Smooth muscle cell (in vitro differentiated cells): ENCODE measurements around the gene SFRP4. TPM values are rescaled to one million over a fixed set of nuclear protein-coding genes. Genes with fewer than 3 reads are reported as not detected.

Experiments used
- DNase-seq: peaks from one replicate; lab custom pipeline; 2025; ENCODE audit not compliant: unreplicated experiment; lab: John Stamatoyannopoulos, UW
- H2AFZ ChIP-seq: fragments of 200-600 bp; sonication (generic); 2 replicates; pipeline ENCODE4 v1.6.0; 2016; ENCODE audit warnings: antibody characterized with exemption, low read depth, mild to moderate bottlenecking
- H3F3A ChIP-seq: fragments of 200-600 bp; sonication (generic); 2 replicates; pipeline ENCODE4 v1.6.0; 2017; ENCODE audit warnings: antibody characterized with exemption, low read depth
- H3K27ac ChIP-seq: fragments of 200-600 bp; sonication (generic); 2 replicates; pipeline ENCODE4 v1.5.1; 2016; ENCODE audit warnings: low read depth, mild to moderate bottlenecking
- H3K27me3 ChIP-seq: fragments of 200-600 bp; sonication (generic); 2 replicates; pipeline ENCODE4 v1.6.1; 2016; ENCODE audit warnings: low read depth, mild to moderate bottlenecking
- H3K36me3 ChIP-seq: fragments of 200-600 bp; sonication (generic); 2 replicates; pipeline ENCODE4 v1.5.1; 2016; ENCODE audit warnings: low read depth
- H3K4me1 ChIP-seq: fragments of 200-600 bp; sonication (generic); 2 replicates; pipeline ENCODE4 v1.5.1; 2016; ENCODE audit warnings: low read depth
- H3K4me2 ChIP-seq: fragments of 200-600 bp; sonication (generic); 2 replicates; pipeline ENCODE4 v1.6.0; 2016; ENCODE audit warnings: mild to moderate bottlenecking
- H3K4me3 ChIP-seq: fragments of 200-600 bp; sonication (generic); 2 replicates; pipeline ENCODE4 v1.5.1; 2016; ENCODE audit warnings: mild to moderate bottlenecking
- H3K79me2 ChIP-seq: fragments of 200-600 bp; sonication (generic); 2 replicates; pipeline ENCODE4 v1.6.0; 2016; ENCODE audit warnings: low read depth, mild to moderate bottlenecking
- H3K9ac ChIP-seq: fragments of 200-600 bp; sonication (generic); 2 replicates; pipeline ENCODE4 v1.6.0; 2016; ENCODE audit warnings: low read depth
- H3K9me3 ChIP-seq: fragments of 200-600 bp; sonication (generic); replicated peaks from 2 replicates; pipeline ENCODE4 v1.5.1; 2016; ENCODE audit warnings: low read depth
- H4K20me1 ChIP-seq: fragments of 200-600 bp; sonication (generic); 2 replicates; pipeline ENCODE4 v1.6.0; 2016; ENCODE audit warnings: low read depth
- WGBS: methylation state at CpG from one replicate; pipeline ENCODE4 v1.1.7; 2016; ENCODE audit warnings: low lambda C conversion rate; 5-methylcytosine and 5-hydroxymethylcytosine counted together
- polyA plus RNA-seq: library from polyadenylated mRNA; unstranded; fragments of >200 nt; fragmentation: Nextera tagmentation; extraction: Ambion mirVana; gene quantifications from 2 replicates; pipeline ENCODE4 v1.2.1, GENCODE V29; 2016
- total RNA-seq: library from RNA; depleted of rRNA; stranded (reverse); fragments of >200 nt; gene quantifications from 2 replicates; pipeline ENCODE4 v1.2.3, GENCODE V29; 2014
- TF ChIP-seq, protein P1 (sequence below): fragments of 200-600 bp; sonication (generic); IDR thresholded peaks from 2 replicates; pipeline ENCODE4 v1.5.1; 2017; ENCODE audit warnings: borderline replicate concordance, mild to moderate bottlenecking, antibody characterized with exemption; ENCODE audit not compliant: insufficient read depth, poor library complexity, severe bottlenecking

SFRP4 gene
- total and polyA plus RNA-seq, 2 experiments from 2014 or later = not detected

DNA sequence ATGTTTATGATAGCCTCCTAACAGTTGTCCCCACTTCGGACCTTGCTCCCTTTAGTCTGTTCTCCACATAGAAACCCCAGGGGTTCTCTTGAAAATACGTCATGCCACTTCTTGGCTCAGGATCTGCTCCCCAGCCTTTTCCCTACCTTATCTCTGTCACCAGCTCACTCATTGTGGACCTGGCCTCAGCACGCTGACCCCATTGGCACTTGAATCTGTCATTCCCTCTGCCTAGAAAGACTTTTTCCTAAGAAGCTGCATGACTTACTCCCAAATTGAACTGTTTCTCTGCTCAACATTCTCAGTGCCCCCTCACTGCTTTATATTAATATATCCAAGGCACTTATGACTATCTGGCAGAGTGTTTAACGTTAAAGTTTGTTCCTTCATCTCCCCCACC lies 12.3 kb upstream of the SFRP4 start:
- H3K36me3 ChIP-seq = no peaks in the 10 kb centered on the region
- no peak overlapping the region for H3K4me2 ChIP-seq
- H3K4me1 ChIP-seq = no peaks in the 10 kb centered on the region
- H4K20me1 ChIP-seq = no peaks in the 10 kb centered on the region
- no peak overlapping the region for H3K4me3 ChIP-seq
- no peaks in the 10 kb centered on the region for H3K79me2 ChIP-seq
- H3F3A ChIP-seq = no peaks in the 10 kb centered on the region
- H2AFZ ChIP-seq = no peak overlapping the region
- H3K27ac ChIP-seq = no peak overlapping the region
- no peak overlapping the region for H3K9ac ChIP-seq
- no peak for DNase-seq
- peaks cover 6% of the 10 kb centered on the region for H3K9me3 ChIP-seq
- 92% methylated on average over 4 of the region's 4 CpGs for WGBS
- TF ChIP-seq, protein P1, sequence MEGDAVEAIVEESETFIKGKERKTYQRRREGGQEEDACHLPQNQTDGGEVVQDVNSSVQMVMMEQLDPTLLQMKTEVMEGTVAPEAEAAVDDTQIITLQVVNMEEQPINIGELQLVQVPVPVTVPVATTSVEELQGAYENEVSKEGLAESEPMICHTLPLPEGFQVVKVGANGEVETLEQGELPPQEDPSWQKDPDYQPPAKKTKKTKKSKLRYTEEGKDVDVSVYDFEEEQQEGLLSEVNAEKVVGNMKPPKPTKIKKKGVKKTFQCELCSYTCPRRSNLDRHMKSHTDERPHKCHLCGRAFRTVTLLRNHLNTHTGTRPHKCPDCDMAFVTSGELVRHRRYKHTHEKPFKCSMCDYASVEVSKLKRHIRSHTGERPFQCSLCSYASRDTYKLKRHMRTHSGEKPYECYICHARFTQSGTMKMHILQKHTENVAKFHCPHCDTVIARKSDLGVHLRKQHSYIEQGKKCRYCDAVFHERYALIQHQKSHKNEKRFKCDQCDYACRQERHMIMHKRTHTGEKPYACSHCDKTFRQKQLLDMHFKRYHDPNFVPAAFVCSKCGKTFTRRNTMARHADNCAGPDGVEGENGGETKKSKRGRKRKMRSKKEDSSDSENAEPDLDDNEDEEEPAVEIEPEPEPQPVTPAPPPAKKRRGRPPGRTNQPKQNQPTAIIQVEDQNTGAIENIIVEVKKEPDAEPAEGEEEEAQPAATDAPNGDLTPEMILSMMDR = no peak
- H3K27me3 ChIP-seq = no peaks in the 10 kb centered on the region

DNA sequence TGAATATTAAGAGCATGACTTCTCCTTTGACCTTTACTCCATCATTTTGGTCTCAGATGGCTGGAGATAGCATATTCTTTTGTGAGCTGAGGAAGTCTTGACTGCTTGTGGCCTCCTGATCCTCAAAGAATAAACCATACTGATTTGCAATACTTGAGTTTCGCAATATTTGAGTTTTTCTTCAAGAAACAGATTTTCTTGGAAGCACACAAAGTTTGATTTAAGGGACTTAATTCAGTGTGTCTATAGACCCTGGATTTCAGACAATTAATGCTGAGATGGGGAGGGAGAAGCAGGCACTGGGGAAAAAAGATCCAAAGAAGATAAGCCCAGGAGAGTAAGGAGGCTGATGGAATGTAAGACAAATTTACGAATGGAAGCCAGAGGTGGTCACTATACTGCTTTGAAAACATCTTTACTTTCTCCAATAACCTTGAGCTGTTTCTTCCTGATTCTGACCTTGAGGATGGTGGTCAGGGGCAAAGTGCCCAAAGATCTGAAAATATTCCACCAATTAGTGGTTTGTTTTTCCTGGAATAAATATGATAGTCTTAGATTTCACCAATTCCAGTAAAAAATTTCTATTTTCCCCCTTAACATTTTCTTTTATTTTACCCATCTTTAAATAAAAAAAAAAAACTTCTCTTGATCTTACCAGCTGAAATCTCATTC lies 11.3 kb upstream of the SFRP4 start:
- WGBS = 82% methylated on average over 2 of the region's 2 CpGs
- Histone ChIP-seq H3K9ac (no peak overlapping the region), H3K27ac (no peak overlapping the region), H3K4me1 (no peaks in the 10 kb centered on the region), H3K9me3 (peaks cover 6% of the 10 kb centered on the region), H3K4me2 (no peak overlapping the region), H3K27me3 (no peaks in the 10 kb centered on the region), H2AFZ (no peak overlapping the region), H3K36me3 (no peaks in the 10 kb centered on the region), H4K20me1 (no peaks in the 10 kb centered on the region), H3F3A (no peaks in the 10 kb centered on the region), H3K4me3 (no peak overlapping the region), H3K79me2 (no peaks in the 10 kb centered on the region)
- DNase-seq = no peak
- TF ChIP-seq, protein P1 = no peak

DNA sequence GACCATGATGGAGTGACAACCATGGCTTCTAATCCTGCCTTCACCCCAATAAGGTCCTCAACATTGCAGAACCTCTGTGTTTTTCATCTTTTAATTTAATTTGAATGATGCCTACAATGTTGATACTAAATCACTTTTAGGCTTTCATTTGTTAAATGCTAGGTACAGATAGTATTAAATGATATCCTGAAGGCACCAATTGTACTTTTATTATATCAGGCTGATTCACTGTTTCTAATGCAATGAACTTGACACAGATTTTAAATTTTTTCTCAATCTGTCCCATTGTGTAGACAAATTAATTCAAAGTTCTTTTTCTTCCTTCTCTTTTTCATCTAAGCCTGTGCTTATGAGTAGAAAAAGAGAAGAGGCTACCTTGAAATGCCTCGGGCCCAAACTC lies 9.0 kb upstream of the SFRP4 start:
- H3K4me1 ChIP-seq = no peaks in the 10 kb centered on the region
- no peak overlapping the region for H2AFZ ChIP-seq
- TF ChIP-seq, protein P1 = no peak
- no peaks in the 10 kb centered on the region for H3F3A ChIP-seq
- DNase-seq = no peak
- H4K20me1 ChIP-seq = no peaks in the 10 kb centered on the region
- no peak overlapping the region for H3K4me2 ChIP-seq
- H3K4me3 ChIP-seq = no peak overlapping the region
- no peak overlapping the region for H3K9ac ChIP-seq
- peaks cover 6% of the 10 kb centered on the region for H3K9me3 ChIP-seq
- H3K27ac ChIP-seq = no peak overlapping the region
- no peaks in the 10 kb centered on the region for H3K79me2 ChIP-seq
- no peaks in the 10 kb centered on the region for H3K36me3 ChIP-seq
- 95% methylated on average over 1 of the region's 1 CpG for WGBS
- H3K27me3 ChIP-seq = no peaks in the 10 kb centered on the region

DNA sequence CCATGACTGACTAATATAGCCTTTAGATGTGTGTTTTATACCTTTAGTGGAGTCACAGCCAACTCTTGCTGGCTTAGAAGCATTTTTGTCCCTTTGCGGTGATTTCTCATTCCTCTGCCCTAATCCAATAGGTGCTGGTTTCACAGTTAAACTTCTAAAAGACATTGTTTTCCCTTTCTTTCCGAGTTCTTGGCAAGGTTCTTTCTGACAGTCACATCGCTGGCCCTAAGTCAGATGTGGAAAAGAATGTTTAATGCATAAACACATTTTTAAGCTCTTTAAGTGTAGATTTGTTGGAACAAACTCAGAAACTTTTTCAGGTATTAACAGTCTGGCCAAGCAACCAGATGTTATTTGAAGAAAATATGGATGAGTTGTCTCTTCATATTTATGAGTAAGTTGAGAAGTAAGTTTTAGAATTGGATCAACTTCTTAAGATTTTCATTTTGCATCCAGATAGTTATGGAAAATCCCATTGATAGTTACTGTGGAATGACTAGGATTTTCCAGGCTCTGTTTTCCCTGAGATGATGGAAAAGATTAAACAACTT lies 7.9 kb upstream of the SFRP4 start:
- Histone ChIP-seq H2AFZ (no peak overlapping the region), H3K27me3 (peaks cover 7% of the 10 kb centered on the region), H3K79me2 (no peaks in the 10 kb centered on the region), H3K4me2 (no peak overlapping the region), H3K36me3 (no peaks in the 10 kb centered on the region), H3K4me1 (no peaks in the 10 kb centered on the region), H3F3A (no peaks in the 10 kb centered on the region), H3K27ac (no peak overlapping the region), H4K20me1 (no peaks in the 10 kb centered on the region), H3K4me3 (no peak overlapping the region), H3K9me3 (peaks cover 6% of the 10 kb centered on the region), H3K9ac (no peak overlapping the region)
- TF ChIP-seq, protein P1 = no peak
- 86% methylated on average over 3 of the region's 3 CpGs for WGBS
- DNase-seq = no peak
